SU-DHL-6 (cell line): ENCODE measurements around the gene PGM2.
"Not testable (repeated sequence)": the region's sequence is repeated elsewhere in the genome, so short reads cannot be mapped to it uniquely, and the experiment has no call there.

Experiments
- H2AFZ ChIP-seq: fragments of 200-600 bp; sonication (generic); 2 replicates; pipeline ENCODE4 v1.6.1; 2014; ENCODE audit warnings: low read depth, mild to moderate bottlenecking, moderate library complexity, mixed read lengths, antibody characterized with exemption, low read length; ENCODE audit not compliant: severe bottlenecking
- H3F3A ChIP-seq: fragments of 200-600 bp; shearing (Covaris generic); 2 replicates; pipeline ENCODE4 v1.6.0; 2016; ENCODE audit warnings: antibody characterized with exemption, mild to moderate bottlenecking; ENCODE audit not compliant: insufficient read depth
- H3K27ac ChIP-seq: fragments of 200-600 bp; sonication (generic); 2 replicates; pipeline ENCODE4 v1.5.1; 2016; ENCODE audit warnings: low read depth, mild to moderate bottlenecking, low read length, moderate library complexity, mixed read lengths
- H3K27me3 ChIP-seq: fragments of 200-600 bp; sonication (generic), shearing (Covaris generic); 2 replicates; pipeline ENCODE4 v1.6.0; 2014; ENCODE audit warnings: mild to moderate bottlenecking, low read length
- H3K36me3 ChIP-seq: fragments of 200-600 bp; sonication (generic); 2 replicates; pipeline ENCODE4 v1.6.1; 2014; ENCODE audit warnings: mild to moderate bottlenecking, low read length, mixed read lengths
- H3K4me2 ChIP-seq: fragments of 300-600, 200-600 bp; shearing (Covaris generic), sonication (generic); 2 replicates; pipeline ENCODE4 v1.6.0; 2014; ENCODE audit warnings: low read length, low read depth, mild to moderate bottlenecking; ENCODE audit not compliant: poor library complexity, severe bottlenecking
- H3K4me3 ChIP-seq: fragments of 200-600 bp; sonication (generic); 2 replicates; pipeline ENCODE4 v1.5.1; 2014; ENCODE audit warnings: antibody characterized with exemption, low read length, mild to moderate bottlenecking, mixed read lengths; ENCODE audit not compliant: insufficient read depth, poor library complexity, severe bottlenecking
- H3K79me2 ChIP-seq: fragments of 200-600 bp; sonication (generic); 2 replicates; pipeline ENCODE4 v1.6.1; 2014; ENCODE audit warnings: mild to moderate bottlenecking, low read length, moderate library complexity; ENCODE audit not compliant: insufficient read depth
- H3K9ac ChIP-seq: fragments of 200-600 bp; sonication (generic); 2 replicates; pipeline ENCODE4 v1.7.0; 2014; ENCODE audit warnings: mild to moderate bottlenecking, low read length
- H3K9me2 ChIP-seq: fragments of 200-600 bp; sonication (generic); replicated peaks from 2 replicates; pipeline ENCODE4 v1.6.1; 2014; ENCODE audit warnings: low read length; ENCODE audit not compliant: insufficient read depth
- H3K9me3 ChIP-seq: fragments of 200-600 bp; sonication (generic); 2 replicates; pipeline ENCODE4 v1.6.1; 2014; ENCODE audit warnings: low read length, mixed read lengths; ENCODE audit not compliant: insufficient read depth
- H4K20me1 ChIP-seq: fragments of 200-600 bp; sonication (generic); 2 replicates; pipeline ENCODE4 v1.6.1; 2014; ENCODE audit warnings: low read depth, mild to moderate bottlenecking, antibody characterized with exemption, low read length, moderate library complexity, mixed read lengths
- CTCF ChIP-seq: fragments of 200-600 bp; sonication (generic); IDR thresholded peaks from one replicate; pipeline ENCODE4 v1.5.1; 2017; ENCODE audit warnings: antibody characterized with exemption, mild to moderate bottlenecking, low read length, moderate library complexity; ENCODE audit not compliant: insufficient read depth, poor library complexity, severe bottlenecking
- EZH2phosphoT487 ChIP-seq: fragments of 200-600 bp; sonication (generic), shearing (Covaris generic); conservative IDR thresholded peaks from 2 replicates; pipeline ENCODE4 v1.6.1; 2018; ENCODE audit warnings: mild to moderate bottlenecking, antibody characterized with exemption, low read length, moderate library complexity, mixed read lengths

PGM2 gene

GRCh38 chr4:37821953-37822605 lies 4.4 kb upstream of the PGM2 start:
- Histone ChIP-seq H3K9me2 (no peaks in the 10 kb centered on the region), H2AFZ (no peak overlapping the region), H3K4me2 (no peak overlapping the region), H3K79me2 (0 out of 2 replicates have a peak, but pooled peaks cover under 1% of the 10 kb centered on the region), H3K4me3 (no peak overlapping the region), H3K27ac (no peak overlapping the region), H3F3A (no peaks in the 10 kb centered on the region), H4K20me1 (no peaks in the 10 kb centered on the region), H3K36me3 (no peaks in the 10 kb centered on the region), H3K9ac (no peak overlapping the region), H3K27me3 (no peaks in the 10 kb centered on the region), H3K9me3 (no peaks in the 10 kb centered on the region)
- TF ChIP-seq CTCF = no peak
- TF ChIP-seq EZH2phosphoT487 = no peak

- H3K27ac ChIP-seq, H3K9me2 ChIP-seq, H3F3A ChIP-seq, H4K20me1 ChIP-seq, H3K9me3 ChIP-seq, H3K79me2 ChIP-seq, H3K36me3 ChIP-seq, H3K27me3 ChIP-seq: not testable (repeated sequence)
- Histone ChIP-seq H3K4me3 (peak overlapping the region; percentile 83), H3K4me2 (peak overlapping the region; percentile 94), H2AFZ (peak overlapping the region; percentile 78), H3K9ac (peak overlapping the region; percentile 79)
- TF ChIP-seq CTCF = peak; percentile 23
These were observed 985 bp upstream of the PGM2 start for GRCh38 chr4:37825501-37825900.

GRCh38 chr4:37825968-37826294 lies 555 bp upstream of the PGM2 start:
- no peaks in the 10 kb centered on the region for H3F3A ChIP-seq
- H2AFZ ChIP-seq = peak overlapping the region; percentile 78
- no peaks in the 10 kb centered on the region for H3K9me3 ChIP-seq
- H3K9me2 ChIP-seq = no peaks in the 10 kb centered on the region
- peak overlapping the region; percentile 83 for H3K4me3 ChIP-seq
- peak overlapping the region; percentile 94 for H3K4me2 ChIP-seq
- no peak for TF ChIP-seq EZH2phosphoT487
- TF ChIP-seq CTCF = no peak
- peak overlapping the region; percentile 44 for H3K27ac ChIP-seq
- no peaks in the 10 kb centered on the region; the same call in 1 of the 2 replicates for H4K20me1 ChIP-seq
- 0 out of 2 replicates have a peak, but pooled peaks cover 5% of the 10 kb centered on the region for H3K79me2 ChIP-seq
- peak overlapping the region; percentile 79 for H3K9ac ChIP-seq
- H3K36me3 ChIP-seq = no peaks in the 10 kb centered on the region
- H3K27me3 ChIP-seq = no peaks in the 10 kb centered on the region
